ENCODE measurements around the gene CREBBP. TPM values are rescaled to one million over a fixed set of nuclear protein-coding genes. Genes with fewer than 3 reads are reported as not detected.

The CREBBP gene
- total RNA-seq, 2 experiments from 2014 or later: 29.9 to 33.0 TPM

- Mint-ChIP-seq H3K9me3 (no peaks in the 10 kb centered on the region), H3K27ac (no peak overlapping the region), H3K27me3 (ENCODE audit: low read depth) (no peaks in the 10 kb centered on the region), H3K4me1 (ENCODE audit: low read depth) (peaks cover 85% of the 10 kb centered on the region), H3K36me3 (ENCODE audit: low read depth) (peaks cover 3% of the 10 kb centered on the region), H3K4me3 (no peak overlapping the region)
- DNase-seq: peak; percentile 45
- CTCF ChIA-PET: no interaction called here
- intact Hi-C loops (cut with micrococcal nuclease): no loop called here
These were observed 55.4 kb downstream of the CREBBP start for GRCh38 chr16:3825103-3825502.

- Mint-ChIP-seq H3K36me3 (ENCODE audit: low read depth) (no peaks in the 10 kb centered on the region), H3K4me1 (ENCODE audit: low read depth) (peaks cover 85% of the 10 kb centered on the region), H3K27me3 (ENCODE audit: low read depth) (no peaks in the 10 kb centered on the region), H3K9me3 (no peaks in the 10 kb centered on the region), H3K4me3 (no peak overlapping the region), H3K27ac (peak overlapping the region; percentile 33)
- CTCF ChIA-PET: no interaction called here
- intact Hi-C loops (cut with micrococcal nuclease): loop anchor here (1.0 to 5.0 kb wide), 2 partner anchors 14 to 37 kb away; no protein-coding TSS in a partner anchor
- peak; percentile 23 for DNase-seq
These were observed 56.3 kb downstream of the CREBBP start for GRCh38 chr16:3824121-3824795.

GRCh38 chr16:3823427-3823826, 57.1 kb downstream of the CREBBP start:
- Mint-ChIP-seq H3K36me3 (ENCODE audit: low read depth) (no peaks in the 10 kb centered on the region), H3K27ac (no peak overlapping the region), H3K4me3 (no peak overlapping the region), H3K9me3 (no peaks in the 10 kb centered on the region), H3K4me1 (ENCODE audit: low read depth) (peaks cover 90% of the 10 kb centered on the region), H3K27me3 (ENCODE audit: low read depth) (no peaks in the 10 kb centered on the region)
- intact Hi-C loops (cut with micrococcal nuclease): loop anchor here (5.0 kb wide), 1 partner anchor 36 kb away; no protein-coding TSS in a partner anchor
- no peak for DNase-seq
- CTCF ChIA-PET: no interaction called here

GRCh38 chr16:3822366-3823045, 58.0 kb downstream of the CREBBP start:
- Mint-ChIP-seq H3K27ac (no peak overlapping the region), H3K4me1 (ENCODE audit: low read depth) (peaks cover 95% of the 10 kb centered on the region), H3K36me3 (ENCODE audit: low read depth) (no peaks in the 10 kb centered on the region), H3K4me3 (no peak overlapping the region), H3K9me3 (no peaks in the 10 kb centered on the region), H3K27me3 (ENCODE audit: low read depth) (no peaks in the 10 kb centered on the region)
- no peak for DNase-seq
- intact Hi-C loops (cut with micrococcal nuclease): loop anchor here (5.0 kb wide), 1 partner anchor 35 kb away; no protein-coding TSS in a partner anchor
- CTCF ChIA-PET: interaction anchor here (0.6 kb wide), 3 partner anchors 13 to 43 kb away, joined by 3 to 9 read pairs (median 3); no protein-coding TSS in a partner anchor

- Mint-ChIP-seq H3K36me3 (ENCODE audit: low read depth) (no peaks in the 10 kb centered on the region), H3K27me3 (ENCODE audit: low read depth) (no peaks in the 10 kb centered on the region), H3K4me1 (ENCODE audit: low read depth) (peaks cover 97% of the 10 kb centered on the region), H3K4me3 (no peak overlapping the region), H3K27ac (no peak overlapping the region), H3K9me3 (no peaks in the 10 kb centered on the region)
- CTCF ChIA-PET: no interaction called here
- DNase-seq: no peak
- intact Hi-C loops (cut with micrococcal nuclease): loop anchor here (5.0 kb wide), 1 partner anchor 34 kb away; no protein-coding TSS in a partner anchor
These were observed 59.3 kb downstream of the CREBBP start for GRCh38 chr16:3821184-3821583.

GRCh38 chr16:3819746-3820724, 60.5 kb downstream of the CREBBP start:
- no peak overlapping the region for H3K4me3 Mint-ChIP-seq
- H3K9me3 Mint-ChIP-seq: no peaks in the 10 kb centered on the region
- H3K4me1 Mint-ChIP-seq (ENCODE audit: low read depth): peaks cover 90% of the 10 kb centered on the region
- H3K36me3 Mint-ChIP-seq (ENCODE audit: low read depth): no peaks in the 10 kb centered on the region
- no peaks in the 10 kb centered on the region for H3K27me3 Mint-ChIP-seq (ENCODE audit: low read depth)
- H3K27ac Mint-ChIP-seq: no peak overlapping the region
- no peak for DNase-seq
- intact Hi-C loops (cut with micrococcal nuclease): loop anchor here (5.0 kb wide), 1 partner anchor 33 kb away; no protein-coding TSS in a partner anchor
- CTCF ChIA-PET: no interaction called here

- no peak overlapping the region for H3K27ac Mint-ChIP-seq
- no peak overlapping the region for H3K4me3 Mint-ChIP-seq
- H3K27me3 Mint-ChIP-seq (ENCODE audit: low read depth): no peaks in the 10 kb centered on the region
- no peaks in the 10 kb centered on the region for H3K9me3 Mint-ChIP-seq
- no peaks in the 10 kb centered on the region for H3K36me3 Mint-ChIP-seq (ENCODE audit: low read depth)
- peaks cover 85% of the 10 kb centered on the region for H3K4me1 Mint-ChIP-seq (ENCODE audit: low read depth)
- no peak for DNase-seq
- CTCF ChIA-PET: no interaction called here
- intact Hi-C loops (cut with micrococcal nuclease): no loop called here
These were observed 61.4 kb downstream of the CREBBP start for GRCh38 chr16:3819175-3819527.

GRCh38 chr16:3816326-3816725, 64.2 kb downstream of the CREBBP start:
- intact Hi-C loops (cut with micrococcal nuclease): no loop called here
- H3K27ac Mint-ChIP-seq: no peak overlapping the region

GRCh38 chr16:3814755-3815154, 65.8 kb downstream of the CREBBP start:
- Mint-ChIP-seq H3K27me3 (ENCODE audit: low read depth) (no peaks in the 10 kb centered on the region), H3K4me1 (ENCODE audit: low read depth) (peaks cover 73% of the 10 kb centered on the region), H3K36me3 (ENCODE audit: low read depth) (peaks cover 1% of the 10 kb centered on the region), H3K4me3 (no peak overlapping the region), H3K27ac (no peak overlapping the region), H3K9me3 (no peaks in the 10 kb centered on the region)
- CTCF ChIA-PET: no interaction called here
- DNase-seq: no peak
- intact Hi-C loops (cut with micrococcal nuclease): no loop called here

More at GRCh38 chr16:3816326-3816725, 64.2 kb downstream of the CREBBP start:
- H3K27me3 Mint-ChIP-seq (ENCODE audit: low read depth): no peaks in the 10 kb centered on the region
- peaks cover 1% of the 10 kb centered on the region for H3K36me3 Mint-ChIP-seq (ENCODE audit: low read depth)
- H3K4me3 Mint-ChIP-seq: no peak overlapping the region
- no peak for DNase-seq
- no peaks in the 10 kb centered on the region for H3K9me3 Mint-ChIP-seq
- CTCF ChIA-PET: no interaction called here
- peaks cover 74% of the 10 kb centered on the region for H3K4me1 Mint-ChIP-seq (ENCODE audit: low read depth)

- intact Hi-C loops (cut with micrococcal nuclease): no loop called here
- peaks cover 75% of the 10 kb centered on the region for H3K4me1 Mint-ChIP-seq (ENCODE audit: low read depth)
- CTCF ChIA-PET: no interaction called here
- DNase-seq: no peak
- H3K9me3 Mint-ChIP-seq: no peaks in the 10 kb centered on the region
- peaks cover 11% of the 10 kb centered on the region for H3K36me3 Mint-ChIP-seq (ENCODE audit: low read depth)
- H3K27ac Mint-ChIP-seq: no peak overlapping the region
- H3K4me3 Mint-ChIP-seq: no peak overlapping the region
- no peaks in the 10 kb centered on the region for H3K27me3 Mint-ChIP-seq (ENCODE audit: low read depth)
These were observed 67.9 kb downstream of the CREBBP start for GRCh38 chr16:3812469-3813172.

GRCh38 chr16:3810818-3811217, 69.7 kb downstream of the CREBBP start:
- Mint-ChIP-seq H3K36me3 (ENCODE audit: low read depth) (peaks cover 21% of the 10 kb centered on the region), H3K4me1 (ENCODE audit: low read depth) (peaks cover 73% of the 10 kb centered on the region), H3K27me3 (ENCODE audit: low read depth) (no peaks in the 10 kb centered on the region), H3K27ac (peak overlapping the region; percentile 12), H3K4me3 (no peak overlapping the region), H3K9me3 (no peaks in the 10 kb centered on the region)
- no peak for DNase-seq
- CTCF ChIA-PET: no interaction called here
- intact Hi-C loops (cut with micrococcal nuclease): loop anchor here (1.0 kb wide), 2 partner anchors 13 to 22 kb away; no protein-coding TSS in a partner anchor

Measured in activated naive CD4-positive, alpha-beta T cell treated with anti-CD3 and anti-CD28 coated beads for 36 hours (primary cell).